Naive B cell (primary cell): ENCODE data around the gene POP4. TPM values are rescaled to one million over a fixed set of nuclear protein-coding genes. Genes with fewer than 3 reads are reported as not detected.

Experiments used
- ATAC-seq, 2 donors: fragments of 150-1000 bp; cut with Tn5 transposase; 2 replicates each; pipeline ENCODE4 v1.10.0; 2021; ENCODE audit warnings: low read depth in 2 of 2, mild to moderate bottlenecking in 2 of 2, moderate library complexity in 2 of 2
- DNase-seq: peaks from one replicate; pipeline ENCODE4 v3.0.0; 2022
- H3K27ac Mint-ChIP-seq, 6 donors: one replicate each; pipeline ENCODE4 v1.8.0; 2020 to 2022; ENCODE audit warnings: mild to moderate bottlenecking in 6 of 6, mixed read lengths in 6 of 6, moderate library complexity in 5 of 6, inconsistent platforms in 2 of 6
- H3K27me3 Mint-ChIP-seq, 3 donors: one replicate each; pipeline ENCODE4 v1.8.0; 2021 to 2022; ENCODE audit warnings: mixed read lengths in 3 of 3, mild to moderate bottlenecking in 1 of 3
- H3K36me3 Mint-ChIP-seq, 2 donors: one replicate each; pipeline ENCODE4 v1.8.0; 2020 to 2022; ENCODE audit warnings: mixed read lengths in 2 of 2, inconsistent platforms in 1 of 2, mild to moderate bottlenecking in 1 of 2
- H3K4me1 Mint-ChIP-seq, 3 donors: one replicate each; pipeline ENCODE4 v1.8.0; 2020 to 2022; ENCODE audit warnings: mixed read lengths in 3 of 3, inconsistent platforms in 1 of 3, mild to moderate bottlenecking in 1 of 3, moderate library complexity in 1 of 3
- H3K4me3 Mint-ChIP-seq, 8 donors: one replicate each; pipeline ENCODE4 v1.8.0; 2020 to 2022; ENCODE audit warnings: mild to moderate bottlenecking in 8 of 8, mixed read lengths in 8 of 8, moderate library complexity in 8 of 8, inconsistent platforms in 2 of 8
- H3K9me3 Mint-ChIP-seq, 7 donors: one replicate each; pipeline ENCODE4 v1.8.0; 2020 to 2022; ENCODE audit warnings: mixed read lengths in 7 of 7, mild to moderate bottlenecking in 5 of 7, inconsistent platforms in 2 of 7, moderate library complexity in 1 of 7
- polyA plus RNA-seq, 6 donors: library from polyadenylated mRNA; unstranded; fragments of 300-500 nt; fragmentation: Illumina TruSeq; gene quantifications; one replicate each; pipeline ENCODE4 v1.2.3, GENCODE V29; 2021; ENCODE audit warnings: low read depth in 6 of 6

POP4 gene
- polyA plus RNA-seq, 6 donors from 2014 or later, result 106 to 154 (median 137) TPM

DNA sequence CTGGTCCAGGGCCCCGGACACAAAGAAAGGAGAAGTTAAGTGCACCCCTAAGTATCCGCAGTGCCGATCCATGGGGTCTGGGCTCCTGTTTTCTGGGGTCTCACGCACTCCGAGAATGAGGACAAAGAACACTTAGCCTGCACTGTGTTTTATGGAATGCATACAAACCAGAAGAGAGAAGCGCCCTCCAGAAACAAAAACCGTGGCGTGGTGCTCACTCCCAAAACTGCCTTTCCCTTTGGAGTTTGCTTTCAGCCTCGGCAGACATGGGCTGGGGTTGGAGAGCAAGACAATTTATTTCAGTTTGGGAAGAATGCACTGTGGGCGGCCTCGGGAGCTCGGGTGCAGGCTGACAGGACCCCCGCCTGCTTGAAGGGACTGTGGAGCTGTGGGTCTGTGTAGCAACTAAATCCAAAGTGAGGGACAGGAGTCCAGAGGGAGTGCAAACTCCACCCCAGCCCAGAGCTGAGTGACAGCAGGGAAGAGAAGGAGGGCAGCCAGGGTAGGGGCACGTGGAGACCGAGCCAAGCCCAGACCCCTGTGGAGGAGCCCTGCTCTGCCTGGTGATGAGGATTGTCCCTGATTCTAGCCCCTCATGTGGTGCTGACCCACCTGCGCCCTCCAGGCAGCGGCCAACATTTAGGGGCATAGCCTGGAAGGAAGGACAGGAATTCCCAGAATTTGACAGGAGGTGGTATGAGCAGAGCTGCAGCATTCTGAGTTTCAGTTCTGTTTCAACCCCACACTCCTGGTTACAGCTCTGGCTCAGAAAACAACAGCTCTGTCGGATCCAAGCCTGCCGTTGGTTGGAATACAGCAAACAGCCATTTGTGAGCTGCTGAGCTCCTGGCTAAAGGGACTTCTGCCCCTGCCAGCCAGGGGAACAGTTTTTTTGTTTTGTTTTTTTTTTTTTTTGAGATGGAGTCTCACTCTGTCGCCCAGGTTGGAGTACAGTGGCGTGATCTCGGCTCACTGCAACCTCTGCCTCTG is 37.8 kb upstream of the POP4 start:
- H3K36me3 Mint-ChIP-seq, result no peaks in the 10 kb centered on the region
- H3K4me1 Mint-ChIP-seq, result no peaks in the 10 kb centered on the region
- H3K9me3 Mint-ChIP-seq, result no peaks in the 10 kb centered on the region
- DNase-seq (no peak), ATAC-seq (no peak)
- no peak overlapping the region for H3K4me3 Mint-ChIP-seq
- peaks cover 6 to 61% (median 46%) of the 10 kb centered on the region in 3 donors for H3K27me3 Mint-ChIP-seq
- no peak overlapping the region for H3K27ac Mint-ChIP-seq

DNA sequence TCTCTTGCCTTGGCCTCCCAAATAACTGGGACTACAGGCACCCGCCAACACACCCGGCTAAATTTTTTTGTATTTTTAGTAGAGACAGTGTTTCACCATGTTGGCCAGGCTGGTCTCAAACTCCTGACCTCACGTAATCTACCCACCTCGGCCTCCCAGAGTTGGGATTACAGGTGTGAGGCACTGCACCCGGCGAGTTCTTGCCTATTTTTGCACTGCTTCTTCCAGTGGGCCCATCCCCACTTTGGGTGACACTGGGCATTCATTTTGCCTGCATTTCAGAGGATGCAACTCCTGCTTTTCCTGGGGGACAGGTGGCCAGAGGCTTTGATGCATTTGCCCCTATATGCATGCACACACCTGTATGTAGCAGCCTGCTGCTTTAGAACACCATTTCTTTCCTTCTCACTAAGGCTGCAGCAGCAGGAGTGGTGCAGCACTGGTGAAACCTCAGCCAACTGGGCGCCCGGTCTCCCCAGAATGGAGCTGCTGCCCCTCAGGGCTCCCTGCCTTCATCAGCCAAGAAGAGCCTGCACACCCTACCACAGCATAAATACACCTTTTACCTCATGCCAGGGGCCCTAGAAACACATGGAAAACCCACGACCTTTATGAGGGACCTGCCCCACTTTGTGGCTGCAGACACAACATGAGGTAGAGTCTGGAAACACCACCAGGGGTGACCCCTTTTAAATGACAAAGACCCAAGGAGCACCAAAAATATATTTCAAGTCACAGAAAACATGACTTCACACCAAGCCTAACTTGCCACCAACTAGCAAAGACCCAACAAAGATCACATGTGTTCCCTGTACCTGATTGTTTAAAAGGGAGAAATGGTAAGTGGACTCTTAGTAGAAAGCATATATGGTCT is 36.8 kb upstream of the POP4 start:
- Mint-ChIP-seq H3K27ac (no peak overlapping the region), H3K4me1 (no peaks in the 10 kb centered on the region), H3K27me3 (peaks cover 10 to 63% (median 49%) of the 10 kb centered on the region in 3 donors), H3K36me3 (no peaks in the 10 kb centered on the region), H3K4me3 (no peak overlapping the region), H3K9me3 (no peaks in the 10 kb centered on the region)
- DNase-seq (no peak), ATAC-seq (no peak)

DNA sequence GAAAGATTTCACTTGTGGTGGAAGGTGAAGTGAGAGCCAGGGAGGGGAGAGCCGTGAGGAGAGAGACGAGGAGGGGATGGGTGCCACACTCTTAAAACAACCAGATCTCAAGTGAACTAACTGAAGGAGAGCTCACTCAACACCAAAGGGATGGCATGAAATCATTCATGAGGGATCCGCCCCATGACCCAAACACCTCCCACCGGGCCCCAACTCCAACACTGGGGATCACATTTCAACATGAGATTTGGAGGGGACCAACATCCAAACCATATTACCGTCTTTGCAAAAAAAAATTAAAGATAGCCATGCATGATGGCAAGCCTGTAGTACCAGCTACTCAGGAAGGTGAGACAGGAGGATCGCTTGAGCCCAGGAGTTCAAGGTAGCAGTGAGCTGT is 34.9 kb upstream of the POP4 start:
- ATAC-seq (no peak), DNase-seq (no peak)
- Mint-ChIP-seq H3K4me3 (no peak overlapping the region), H3K27ac (peak overlapping the region in 1 of 6 donors; percentile 26), H3K27me3 (peaks cover 27 to 69% (median 55%) of the 10 kb centered on the region in 3 donors), H3K9me3 (peaks cover 0 to 2% (median 0%) of the 10 kb centered on the region in 7 donors), H3K4me1 (peaks cover 0 to 9% (median 4%) of the 10 kb centered on the region in 3 donors), H3K36me3 (no peaks in the 10 kb centered on the region)

DNA sequence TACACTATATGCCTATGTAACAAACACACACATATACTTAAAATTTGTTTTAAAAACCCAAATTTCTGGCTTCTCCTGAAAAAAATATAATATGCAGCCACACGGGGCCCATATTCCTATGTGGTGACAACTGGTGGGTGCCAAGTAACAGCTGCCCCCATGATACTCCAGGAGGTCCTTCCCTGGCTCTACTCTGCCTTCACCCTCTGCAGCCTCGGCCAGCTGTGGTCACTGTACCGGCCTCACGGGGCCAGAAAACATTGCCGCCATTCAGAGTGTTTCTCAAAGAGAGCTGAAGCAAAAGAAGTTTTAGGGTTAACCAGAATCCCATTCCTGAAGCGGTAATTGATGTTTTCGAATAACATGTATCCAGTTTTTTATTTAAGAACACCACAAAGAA is 32.6 kb upstream of the POP4 start:
- H3K4me3 Mint-ChIP-seq, result no peak overlapping the region
- ATAC-seq, result no peak
- H3K9me3 Mint-ChIP-seq, result peaks cover 0 to 2% (median 0%) of the 10 kb centered on the region in 7 donors
- H3K27me3 Mint-ChIP-seq, result peaks cover 29 to 76% (median 58%) of the 10 kb centered on the region in 3 donors
- H3K36me3 Mint-ChIP-seq, result no peaks in the 10 kb centered on the region
- DNase-seq, result no peak
- H3K27ac Mint-ChIP-seq, result no peak overlapping the region
- H3K4me1 Mint-ChIP-seq, result peaks cover 4 to 9% (median 7%) of the 10 kb centered on the region in 3 donors

DNA sequence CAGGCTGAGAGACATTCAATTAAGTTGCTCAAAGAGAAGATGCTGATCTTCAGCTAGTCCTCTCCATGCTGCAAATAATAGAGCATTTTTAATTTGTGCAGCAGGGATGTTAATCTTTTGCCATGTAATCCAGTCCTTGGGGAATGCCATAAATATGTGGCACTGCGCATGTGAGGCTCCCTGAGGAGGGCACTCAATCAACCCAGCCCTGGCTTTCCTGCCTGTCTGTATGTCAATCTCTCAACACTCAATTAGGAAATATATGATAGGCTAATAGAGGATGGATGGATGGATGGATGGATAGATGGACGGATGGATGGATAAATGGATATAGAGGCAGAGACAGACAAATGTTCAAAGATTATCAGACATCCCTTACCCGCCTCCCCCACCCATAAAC is 31.6 kb upstream of the POP4 start:
- H3K27ac Mint-ChIP-seq, result no peak overlapping the region
- ATAC-seq, result no peak
- H3K27me3 Mint-ChIP-seq, result peaks cover 29 to 76% (median 67%) of the 10 kb centered on the region in 3 donors
- peaks cover 4 to 9% (median 7%) of the 10 kb centered on the region in 3 donors for H3K4me1 Mint-ChIP-seq
- no peak for DNase-seq
- no peaks in the 10 kb centered on the region for H3K36me3 Mint-ChIP-seq
- peaks cover 0 to 2% (median 0%) of the 10 kb centered on the region in 7 donors for H3K9me3 Mint-ChIP-seq
- no peak overlapping the region for H3K4me3 Mint-ChIP-seq

DNA sequence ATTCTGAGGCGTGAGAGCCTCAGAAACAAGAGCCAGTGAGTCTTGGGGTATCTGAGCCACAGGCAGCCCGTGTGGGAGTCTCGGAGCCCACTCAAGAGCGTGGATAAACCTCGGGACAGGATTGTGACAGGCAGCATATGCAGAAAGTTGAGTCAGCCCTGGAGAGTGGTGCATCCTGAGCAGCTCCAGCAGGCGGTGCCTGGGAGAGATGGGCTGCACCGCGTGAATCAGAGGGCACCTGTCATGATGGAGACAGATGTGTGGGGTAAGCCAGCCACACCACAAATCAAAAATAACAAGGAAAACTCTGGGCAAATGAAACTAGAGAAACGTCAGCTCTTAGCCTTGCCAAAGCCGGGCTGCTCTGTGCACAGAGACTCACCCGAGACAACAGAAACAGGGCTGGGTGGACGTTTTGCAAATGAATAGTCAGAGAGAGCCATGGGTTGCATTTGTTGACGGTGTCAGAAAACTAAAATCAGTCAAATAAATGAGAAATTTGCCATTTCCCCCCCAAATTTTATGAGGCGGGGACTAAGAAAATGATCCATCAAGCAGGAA is 30.0 kb upstream of the POP4 start:
- Mint-ChIP-seq H3K27ac (peak overlapping the region in 1 of 6 donors; percentile 13), H3K36me3 (peaks cover 3 to 5% of the 10 kb centered on the region in 2 donors), H3K9me3 (peaks cover 0 to 6% (median 3%) of the 10 kb centered on the region in 7 donors), H3K4me3 (no peak overlapping the region), H3K27me3 (peaks cover 36 to 77% (median 76%) of the 10 kb centered on the region in 3 donors), H3K4me1 (peaks cover 4 to 9% (median 7%) of the 10 kb centered on the region in 3 donors)
- ATAC-seq (no peak), DNase-seq (no peak)

DNA sequence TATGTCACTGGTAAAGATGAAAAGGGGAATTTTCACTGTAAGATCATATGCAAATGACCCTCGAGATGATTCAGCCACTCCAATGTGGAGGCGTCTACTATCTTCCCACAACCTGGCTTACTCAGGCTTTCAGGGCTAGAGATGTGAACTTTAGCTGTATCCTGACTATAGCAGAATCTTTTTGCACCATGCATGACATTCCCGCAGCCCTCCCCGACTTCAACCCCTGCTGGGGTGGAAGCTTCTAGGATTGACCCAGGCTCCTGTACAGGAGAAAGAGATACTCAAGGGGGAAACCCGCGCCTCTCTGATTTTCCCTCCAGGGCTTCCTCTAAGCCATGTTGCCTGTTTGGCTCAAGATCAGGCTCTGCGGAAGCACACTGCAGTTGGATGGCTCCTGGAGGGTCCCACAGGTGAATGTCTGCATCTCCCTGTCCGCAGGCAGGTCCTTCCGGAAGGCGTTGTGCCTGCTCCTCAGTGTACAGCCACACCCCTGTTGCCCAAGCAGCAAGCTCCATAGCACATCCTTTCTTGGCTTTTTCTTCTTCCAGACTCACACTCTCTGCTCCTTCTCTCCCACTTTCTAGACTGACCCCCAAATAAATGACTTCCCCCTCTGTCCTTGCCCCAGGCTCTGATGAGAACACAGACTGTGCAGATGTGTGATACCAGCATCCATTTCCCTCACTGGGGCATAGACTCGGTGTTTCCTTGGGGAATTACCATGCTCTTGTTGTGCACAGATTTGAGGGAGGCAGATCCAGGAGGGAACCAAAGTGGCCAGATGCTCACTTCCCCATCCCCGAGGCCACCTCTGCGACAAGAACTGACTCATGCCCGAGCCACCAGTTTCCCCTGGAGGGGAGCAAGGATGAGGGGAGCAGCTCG is 29.1 kb upstream of the POP4 start:
- H3K4me1 Mint-ChIP-seq, result peaks cover 4 to 9% (median 7%) of the 10 kb centered on the region in 3 donors
- ATAC-seq (no peak), DNase-seq (no peak)
- H3K36me3 Mint-ChIP-seq, result peaks cover 3 to 10% of the 10 kb centered on the region in 2 donors
- no peak overlapping the region for H3K27ac Mint-ChIP-seq
- peaks cover 0 to 12% (median 6%) of the 10 kb centered on the region in 7 donors for H3K9me3 Mint-ChIP-seq
- no peak overlapping the region for H3K4me3 Mint-ChIP-seq
- H3K27me3 Mint-ChIP-seq, result peaks cover 39 to 76% (median 72%) of the 10 kb centered on the region in 3 donors

DNA sequence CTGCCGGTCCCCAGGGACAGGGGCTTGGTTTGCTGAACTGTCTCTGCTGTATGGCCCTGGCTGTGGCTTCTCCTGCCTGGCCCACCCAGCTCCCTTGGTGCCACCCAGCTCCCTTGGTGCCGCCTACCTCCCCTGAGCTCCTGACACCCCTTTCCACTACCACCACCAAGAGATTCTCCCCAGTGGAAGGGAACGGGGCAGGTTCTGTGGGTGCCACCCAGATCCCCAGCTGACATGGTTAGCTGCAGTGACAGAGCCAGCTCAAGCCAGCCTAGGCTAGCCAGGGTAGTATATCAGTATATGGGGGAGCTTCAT is 28.5 kb upstream of the POP4 start:
- DNase-seq (no peak), ATAC-seq (no peak)
- H3K9me3 Mint-ChIP-seq, result peaks cover 0 to 12% (median 6%) of the 10 kb centered on the region in 7 donors
- H3K4me3 Mint-ChIP-seq, result no peak overlapping the region
- peaks cover 41 to 70% (median 66%) of the 10 kb centered on the region in 3 donors for H3K27me3 Mint-ChIP-seq
- peaks cover 3 to 10% of the 10 kb centered on the region in 2 donors for H3K36me3 Mint-ChIP-seq
- H3K27ac Mint-ChIP-seq, result peak overlapping the region in 1 of 6 donors; percentile 2
- peaks cover 4 to 9% (median 7%) of the 10 kb centered on the region in 3 donors for H3K4me1 Mint-ChIP-seq

DNA sequence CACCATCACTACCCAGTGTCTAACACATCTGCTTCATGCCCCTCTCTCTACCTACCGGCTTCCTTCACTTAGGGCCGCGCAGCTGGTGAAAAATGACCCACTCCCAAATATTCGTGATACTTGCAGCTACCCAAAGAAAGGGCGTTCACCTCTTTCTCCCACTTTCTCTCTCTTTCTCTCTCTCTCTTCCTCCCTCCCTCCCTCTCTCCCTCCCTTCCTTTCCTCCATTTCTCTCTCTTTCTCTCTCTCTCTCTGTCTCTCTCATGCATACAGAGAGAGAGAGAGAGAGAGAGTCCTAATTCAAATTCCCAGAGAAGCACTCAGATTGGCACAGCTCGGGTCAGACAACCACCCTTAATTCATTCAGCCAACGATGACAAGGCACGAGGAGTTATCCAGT is 27.7 kb upstream of the POP4 start:
- H3K4me3 Mint-ChIP-seq, result no peak overlapping the region
- H3K27ac Mint-ChIP-seq, result no peak overlapping the region
- peaks cover 43 to 70% (median 60%) of the 10 kb centered on the region in 3 donors for H3K27me3 Mint-ChIP-seq
- H3K9me3 Mint-ChIP-seq, result peaks cover 0 to 12% (median 6%) of the 10 kb centered on the region in 7 donors
- ATAC-seq (no peak), DNase-seq (no peak)
- H3K36me3 Mint-ChIP-seq, result peaks cover 3 to 10% of the 10 kb centered on the region in 2 donors
- peaks cover 4 to 9% (median 7%) of the 10 kb centered on the region in 3 donors for H3K4me1 Mint-ChIP-seq

DNA sequence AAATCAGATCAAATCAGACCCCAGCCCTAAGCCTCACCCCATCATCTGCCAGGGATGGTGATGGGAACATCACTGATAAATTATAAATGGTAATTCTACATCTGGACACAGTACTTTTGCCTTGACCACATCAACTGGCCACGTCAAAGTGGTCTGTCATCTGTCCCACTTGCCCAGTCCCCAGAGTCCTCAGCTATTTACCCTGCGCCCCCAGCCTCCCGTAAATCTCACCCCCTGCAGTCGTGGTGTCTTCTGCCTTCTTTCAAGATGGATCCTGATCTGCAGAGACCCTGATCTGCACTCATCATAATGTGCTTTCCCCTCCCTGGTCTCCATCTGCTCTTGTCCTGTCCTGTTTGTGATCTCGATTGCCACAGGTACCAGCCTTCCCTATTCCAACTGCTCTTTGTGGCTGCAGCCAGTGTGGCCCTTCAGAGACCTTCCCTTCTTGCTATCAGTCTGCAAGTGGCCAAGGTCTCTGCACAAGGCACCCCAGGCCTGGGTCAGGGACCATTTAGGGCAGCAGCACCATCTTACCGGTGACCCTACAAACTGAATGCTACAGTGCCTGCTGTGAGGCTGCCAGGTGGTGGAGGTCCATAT is 26.7 kb upstream of the POP4 start:
- Mint-ChIP-seq H3K4me3 (no peak overlapping the region), H3K27ac (no peak overlapping the region), H3K4me1 (peaks cover 4 to 9% (median 7%) of the 10 kb centered on the region in 3 donors), H3K36me3 (peaks cover 3 to 10% of the 10 kb centered on the region in 2 donors), H3K9me3 (peaks cover 0 to 12% (median 6%) of the 10 kb centered on the region in 7 donors), H3K27me3 (peaks cover 38 to 76% (median 61%) of the 10 kb centered on the region in 3 donors)
- DNase-seq (no peak), ATAC-seq (no peak)

DNA sequence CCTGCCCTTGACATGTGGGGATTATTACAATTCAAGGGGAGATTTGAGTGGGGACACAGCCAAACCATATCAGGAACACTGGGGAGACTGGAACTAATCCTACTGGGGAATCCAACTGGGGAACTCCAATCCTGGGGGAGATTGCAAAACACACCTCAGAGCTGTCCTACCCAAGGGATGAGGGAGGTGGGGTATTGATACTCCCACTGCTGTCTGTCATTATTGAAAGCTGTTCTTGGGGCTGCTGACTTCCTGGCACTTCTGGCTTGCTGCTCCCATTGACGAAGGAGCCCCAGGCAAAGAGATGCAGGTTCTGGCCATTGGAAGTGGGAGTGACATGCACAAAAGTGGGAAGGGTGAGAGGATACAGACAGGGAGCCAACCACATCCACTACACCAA is 24.7 kb upstream of the POP4 start:
- H3K27me3 Mint-ChIP-seq, result peaks cover 30 to 65% (median 48%) of the 10 kb centered on the region in 3 donors
- no peak overlapping the region for H3K4me3 Mint-ChIP-seq
- DNase-seq (no peak), ATAC-seq (no peak)
- H3K36me3 Mint-ChIP-seq, result peaks cover 3 to 10% of the 10 kb centered on the region in 2 donors
- peaks cover 0 to 4% (median 2%) of the 10 kb centered on the region in 3 donors for H3K4me1 Mint-ChIP-seq
- H3K9me3 Mint-ChIP-seq, result peaks cover 0 to 12% (median 5%) of the 10 kb centered on the region in 7 donors
- H3K27ac Mint-ChIP-seq, result no peak overlapping the region
